Measurements from ENCODE around the gene ZFAND2A. TPM values are rescaled to one million over a fixed set of nuclear protein-coding genes. Genes with fewer than 3 reads are reported as not detected.
A peak's percentile ranks its signal among the peaks of the same experiment; 100 is the strongest.
"Not testable (repeated sequence)": the region's sequence is repeated elsewhere in the genome, so short reads cannot be mapped to it uniquely, and the experiment has no call there.

ZFAND2A gene, protein sequence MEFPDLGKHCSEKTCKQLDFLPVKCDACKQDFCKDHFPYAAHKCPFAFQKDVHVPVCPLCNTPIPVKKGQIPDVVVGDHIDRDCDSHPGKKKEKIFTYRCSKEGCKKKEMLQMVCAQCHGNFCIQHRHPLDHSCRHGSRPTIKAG
- polyA plus RNA-seq (2013, experiment 1 of 2) = 20.8 TPM
- 24.2 TPM for polyA plus RNA-seq (2013, experiment 2 of 2)

DNA sequence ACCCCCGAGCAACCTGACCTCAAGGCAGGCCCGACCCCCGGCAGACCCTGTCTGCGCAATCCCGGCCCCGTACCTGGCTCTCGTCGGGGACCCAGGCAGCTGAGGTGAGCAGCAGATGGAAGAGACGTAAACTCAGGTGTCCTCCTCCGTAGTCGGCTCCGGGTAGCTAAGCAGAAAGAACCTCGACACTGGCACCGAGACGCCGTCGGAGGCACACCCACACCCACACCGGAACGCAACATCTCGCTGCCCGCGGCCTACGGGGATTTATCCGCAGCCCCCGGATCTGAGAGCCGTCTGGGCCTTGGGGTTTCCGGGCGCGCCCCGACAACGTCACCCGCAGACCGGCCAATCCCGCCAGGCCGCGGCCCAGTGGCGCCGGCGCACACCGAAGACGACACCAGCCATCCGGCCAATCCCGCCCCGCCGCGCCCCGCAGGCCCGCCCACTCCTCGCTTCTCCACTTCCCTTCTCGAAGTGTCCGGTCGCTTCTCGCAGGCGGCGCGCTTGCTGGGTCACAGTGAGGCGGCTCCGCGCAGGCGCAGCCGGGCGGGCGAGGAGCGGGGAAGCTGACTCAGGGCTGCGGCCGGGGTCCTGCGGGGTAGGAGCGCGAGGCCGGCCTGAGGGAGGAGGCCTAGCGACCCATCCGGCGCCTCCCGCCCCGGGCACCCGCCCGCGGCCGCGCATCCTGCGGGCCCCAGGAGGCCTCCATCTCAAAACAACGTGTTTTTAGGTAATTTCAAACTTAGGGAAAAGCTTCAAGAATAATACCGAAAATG lies at the start of gene ZFAND2A:
Gene ZFAND2A (minus strand): TSS at position 306 of the 779 bp plus-strand sequence. CDS start 1,984 bp downstream, outside the sequence.
- 0% methylated on average over 50 to 65 of the region's 83 CpGs for WGBS, 2 experiments (ENCODE audit: insufficient coverage in 2 of 2)
- no peaks in the 10 kb centered on the region for H3K9me3 ChIP-seq (ENCODE audit: control insufficient read depth, low read length)

DNA sequence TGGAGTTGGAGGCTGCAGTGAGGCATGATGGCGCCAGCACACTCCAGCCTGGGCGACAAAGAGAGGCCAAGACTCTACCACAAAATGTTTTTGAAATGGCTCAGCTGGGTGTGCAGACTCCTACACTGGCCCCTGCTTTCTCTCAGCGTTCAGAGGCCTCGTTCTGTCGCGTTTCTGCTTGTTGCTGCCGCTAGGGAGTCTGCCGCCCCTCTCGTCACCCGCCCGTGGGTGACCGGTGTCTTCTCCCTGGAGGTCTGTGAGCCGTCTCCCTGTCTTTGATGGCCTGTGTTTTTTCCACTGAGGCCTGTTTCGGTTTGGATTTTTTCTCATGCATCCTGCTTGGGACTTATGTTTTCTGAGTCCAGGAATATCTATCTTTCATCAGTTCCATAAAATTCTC lies 49.1 kb upstream of the ZFAND2A start:
- 75 to 84% methylated on average over 14 of the region's 14 CpGs for WGBS, 2 experiments (ENCODE audit: insufficient coverage in 2 of 2)
- Histone ChIP-seq H3K4me3 (ENCODE audit: extremely low read depth, insufficient read depth, low read length, poor library complexity, severe bottlenecking) (no peak overlapping the region), H3K4me1 (ENCODE audit: control insufficient read depth, insufficient read depth, low read length, poor library complexity, severe bottlenecking) (no peaks in the 10 kb centered on the region), H3K9me3 (ENCODE audit: control insufficient read depth, low read length) (no peaks in the 10 kb centered on the region), H3K27ac (ENCODE audit: low read depth, low read length, severe bottlenecking) (no peak overlapping the region), H3K36me3 (ENCODE audit: control insufficient read depth, insufficient read depth, low read length) (no peaks in the 10 kb centered on the region)

More for the DNA sequence above, at the start of gene ZFAND2A:
- peak within 1 kb of the TSS; percentile 86 for H3K27ac ChIP-seq (ENCODE audit: low read depth, low read length, severe bottlenecking)
- peaks cover 30% of the 10 kb centered on the region for H3K36me3 ChIP-seq (ENCODE audit: control insufficient read depth, insufficient read depth, low read length)
- H3K4me3 ChIP-seq (ENCODE audit: extremely low read depth, insufficient read depth, low read length, poor library complexity, severe bottlenecking) = peak within 1 kb of the TSS; percentile 94
- H3K4me1 ChIP-seq (ENCODE audit: control insufficient read depth, insufficient read depth, low read length, poor library complexity, severe bottlenecking) = peaks cover 24% of the 10 kb centered on the region

DNA sequence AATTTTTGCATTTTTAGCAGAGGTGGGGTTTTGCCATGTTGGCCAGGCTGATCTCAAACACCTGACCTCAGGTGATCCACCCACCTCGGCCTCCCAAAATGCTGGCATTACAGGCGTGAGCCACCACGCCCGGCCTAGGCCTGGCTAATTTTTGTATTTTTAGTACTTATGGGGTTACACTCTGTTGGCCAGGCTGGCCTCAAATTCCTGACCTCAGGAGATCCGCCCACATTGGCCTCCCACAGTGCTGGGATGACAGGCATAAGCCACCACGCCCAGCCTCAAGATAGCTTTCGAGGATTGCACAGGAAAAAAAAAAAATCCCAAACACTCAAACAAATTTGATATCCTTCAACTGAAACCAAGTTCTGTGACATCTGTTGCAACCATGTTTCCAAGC lies 45.7 kb upstream of the ZFAND2A start:
- not testable (repeated sequence) for H3K27ac ChIP-seq (ENCODE audit: low read depth, low read length, severe bottlenecking); H3K4me1 ChIP-seq (ENCODE audit: control insufficient read depth, insufficient read depth, low read length, poor library complexity, severe bottlenecking); H3K36me3 ChIP-seq (ENCODE audit: control insufficient read depth, insufficient read depth, low read length); H3K9me3 ChIP-seq (ENCODE audit: control insufficient read depth, low read length); H3K4me3 ChIP-seq (ENCODE audit: extremely low read depth, insufficient read depth, low read length, poor library complexity, severe bottlenecking)
- 80 to 90% methylated on average over 1 to 6 of the region's 7 CpGs for WGBS, 2 experiments (ENCODE audit: insufficient coverage in 2 of 2)

DNA sequence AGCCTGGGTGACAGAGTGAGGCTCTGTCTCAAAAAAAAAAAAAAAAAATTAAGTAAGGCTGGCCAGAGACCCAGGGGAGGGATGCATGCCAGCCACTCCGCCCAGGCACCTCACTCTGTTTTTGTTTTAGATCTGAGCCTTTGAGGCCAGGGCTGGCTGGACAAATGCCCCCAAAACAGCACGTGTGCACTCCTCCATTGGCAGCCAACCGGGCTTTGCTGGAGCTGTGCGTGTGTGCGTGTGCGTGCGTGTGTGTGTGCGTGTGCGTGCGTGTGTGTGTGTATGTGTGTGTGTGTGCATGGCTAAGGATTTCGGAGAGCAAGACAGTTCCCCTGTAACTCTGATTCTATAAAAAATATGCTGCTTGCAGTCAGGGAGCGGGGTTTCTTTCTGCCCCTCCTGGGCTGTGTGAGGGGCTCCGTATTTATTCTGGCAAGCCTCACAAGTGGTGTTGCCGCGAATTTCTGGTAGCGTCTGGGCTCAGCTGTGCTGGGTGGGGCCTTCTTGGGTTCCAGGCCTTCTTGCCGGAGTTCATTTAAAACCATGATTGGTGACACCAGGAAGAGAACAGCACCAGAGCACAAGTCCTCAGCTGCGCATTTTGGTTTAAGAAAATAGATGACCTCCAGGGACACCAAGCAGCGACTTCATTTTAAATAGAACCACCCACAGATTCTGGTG lies 44.6 kb upstream of the ZFAND2A start:
- no peaks in the 10 kb centered on the region for H3K36me3 ChIP-seq (ENCODE audit: control insufficient read depth, insufficient read depth, low read length)
- no peaks in the 10 kb centered on the region for H3K9me3 ChIP-seq (ENCODE audit: control insufficient read depth, low read length)
- H3K4me3 ChIP-seq (ENCODE audit: extremely low read depth, insufficient read depth, low read length, poor library complexity, severe bottlenecking) = no peak overlapping the region
- no peaks in the 10 kb centered on the region for H3K4me1 ChIP-seq (ENCODE audit: control insufficient read depth, insufficient read depth, low read length, poor library complexity, severe bottlenecking)
- H3K27ac ChIP-seq (ENCODE audit: low read depth, low read length, severe bottlenecking) = no peak overlapping the region
- WGBS, 2 experiments (ENCODE audit: insufficient coverage in 2 of 2) = 68 to 72% methylated on average over 7 to 19 of the region's 19 CpGs

DNA sequence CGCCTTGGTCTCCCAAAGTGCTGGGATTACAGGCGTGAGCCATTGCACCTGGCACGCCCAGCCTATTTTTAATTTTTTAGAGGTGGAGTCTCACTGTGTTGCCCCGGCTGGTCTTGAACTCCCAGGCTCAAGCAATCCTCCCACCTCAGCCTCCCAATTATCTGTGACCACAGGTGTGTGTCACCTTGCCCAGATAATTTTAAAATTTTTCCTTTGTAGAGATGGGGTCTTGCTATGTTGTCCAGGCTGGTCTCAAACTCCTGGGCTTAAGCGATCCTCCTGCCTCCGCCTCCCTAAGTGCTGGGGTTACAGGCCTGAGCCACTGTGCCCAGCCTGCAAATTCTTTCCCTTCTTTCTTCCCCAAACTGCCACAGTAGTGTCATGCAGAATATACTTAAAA lies 42.9 kb upstream of the ZFAND2A start:
- not testable (repeated sequence) for H3K9me3 ChIP-seq (ENCODE audit: control insufficient read depth, low read length); H3K4me3 ChIP-seq (ENCODE audit: extremely low read depth, insufficient read depth, low read length, poor library complexity, severe bottlenecking); H3K27ac ChIP-seq (ENCODE audit: low read depth, low read length, severe bottlenecking); H3K4me1 ChIP-seq (ENCODE audit: control insufficient read depth, insufficient read depth, low read length, poor library complexity, severe bottlenecking); H3K36me3 ChIP-seq (ENCODE audit: control insufficient read depth, insufficient read depth, low read length)
- 76 to 91% methylated on average over 4 to 5 of the region's 6 CpGs for WGBS, 2 experiments (ENCODE audit: insufficient coverage in 2 of 2)

DNA sequence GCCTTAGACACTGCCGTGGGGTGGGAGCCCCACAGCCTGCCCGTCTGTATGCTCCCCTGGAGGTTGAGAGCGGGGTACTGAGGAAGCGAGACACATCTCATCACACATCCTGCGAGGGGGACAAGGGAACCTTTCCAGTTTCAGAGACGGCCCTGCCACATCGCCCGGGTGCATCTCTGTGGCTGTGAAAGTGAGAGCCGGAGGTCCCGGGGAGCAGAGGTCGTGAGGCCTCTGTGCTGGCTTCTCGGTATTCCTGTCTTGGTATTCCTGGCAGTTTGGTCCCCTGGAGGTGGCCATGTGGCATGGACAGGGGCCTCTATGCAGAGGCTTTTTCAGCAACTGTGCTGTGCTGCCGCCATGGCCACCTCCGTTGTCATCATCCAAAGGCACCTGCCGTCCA lies 41.9 kb upstream of the ZFAND2A start:
- H3K4me1 ChIP-seq (ENCODE audit: control insufficient read depth, insufficient read depth, low read length, poor library complexity, severe bottlenecking) = no peaks in the 10 kb centered on the region
- no peak overlapping the region for H3K27ac ChIP-seq (ENCODE audit: low read depth, low read length, severe bottlenecking)
- no peaks in the 10 kb centered on the region for H3K9me3 ChIP-seq (ENCODE audit: control insufficient read depth, low read length)
- WGBS, 2 experiments (ENCODE audit: insufficient coverage in 2 of 2) = 89 to 91% methylated on average over 14 to 15 of the region's 15 CpGs
- H3K4me3 ChIP-seq (ENCODE audit: extremely low read depth, insufficient read depth, low read length, poor library complexity, severe bottlenecking) = no peak overlapping the region
- H3K36me3 ChIP-seq (ENCODE audit: control insufficient read depth, insufficient read depth, low read length) = no peaks in the 10 kb centered on the region

DNA sequence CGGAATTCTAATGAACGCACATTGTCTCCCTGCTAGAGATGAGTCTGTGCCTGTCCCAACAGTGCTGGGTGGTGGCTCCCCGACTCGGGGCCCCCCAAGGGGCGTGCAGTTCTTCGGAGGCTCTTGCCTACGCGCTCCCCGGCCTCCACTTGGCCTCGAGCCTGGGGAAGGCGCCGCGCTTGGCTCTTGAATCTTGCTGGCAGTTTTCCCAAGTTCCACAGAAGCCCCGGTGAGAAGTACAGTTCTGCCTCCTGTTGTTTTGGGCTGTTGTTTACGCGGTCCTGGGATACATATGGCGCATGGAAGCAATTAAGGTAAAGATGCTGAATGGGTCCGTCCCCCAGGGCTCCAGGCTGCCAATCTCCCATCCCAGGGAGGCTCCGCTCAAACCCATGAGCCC lies 40.0 kb upstream of the ZFAND2A start:
- 92 to 93% methylated on average over 15 to 16 of the region's 19 CpGs for WGBS, 2 experiments (ENCODE audit: insufficient coverage in 2 of 2)
- H3K36me3 ChIP-seq (ENCODE audit: control insufficient read depth, insufficient read depth, low read length) = no peaks in the 10 kb centered on the region
- no peaks in the 10 kb centered on the region for H3K9me3 ChIP-seq (ENCODE audit: control insufficient read depth, low read length)
- no peaks in the 10 kb centered on the region for H3K4me1 ChIP-seq (ENCODE audit: control insufficient read depth, insufficient read depth, low read length, poor library complexity, severe bottlenecking)
- H3K4me3 ChIP-seq (ENCODE audit: extremely low read depth, insufficient read depth, low read length, poor library complexity, severe bottlenecking) = no peak overlapping the region
- H3K27ac ChIP-seq (ENCODE audit: low read depth, low read length, severe bottlenecking) = no peak overlapping the region

DNA sequence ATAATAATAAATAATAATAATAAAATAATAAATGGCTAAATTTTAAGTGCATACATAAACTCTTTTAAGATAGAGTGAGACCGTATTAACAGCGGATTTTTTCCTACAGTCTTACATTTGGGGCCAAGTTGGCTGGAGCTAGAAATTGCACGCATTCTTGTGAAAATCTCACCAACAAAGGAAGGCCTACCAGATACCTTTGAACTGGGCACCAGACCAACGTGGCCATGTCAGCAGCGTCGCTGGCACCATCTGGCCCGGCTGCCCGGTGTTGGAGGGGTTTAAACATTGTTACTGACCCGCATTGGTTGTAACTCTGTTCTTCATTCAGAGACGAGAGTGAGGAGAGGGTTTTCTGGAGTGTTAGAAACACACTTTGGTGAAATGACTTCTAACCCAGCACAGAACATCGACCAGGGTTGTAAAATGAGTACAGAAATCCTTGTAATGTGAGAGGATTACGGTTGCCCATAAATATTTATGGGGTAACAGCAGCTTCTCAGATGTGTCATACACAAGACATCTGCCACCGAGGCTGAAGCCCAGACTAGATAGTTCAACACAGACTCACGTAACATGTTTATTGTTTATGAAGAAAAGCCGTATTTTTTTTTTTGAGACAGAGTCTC lies 38.1 kb upstream of the ZFAND2A start:
- WGBS, 2 experiments (ENCODE audit: insufficient coverage in 2 of 2) = 76 to 84% methylated on average over 8 to 14 of the region's 15 CpGs
- H3K4me1 ChIP-seq (ENCODE audit: control insufficient read depth, insufficient read depth, low read length, poor library complexity, severe bottlenecking) = no peaks in the 10 kb centered on the region
- H3K27ac ChIP-seq (ENCODE audit: low read depth, low read length, severe bottlenecking) = no peak overlapping the region
- no peak overlapping the region for H3K4me3 ChIP-seq (ENCODE audit: extremely low read depth, insufficient read depth, low read length, poor library complexity, severe bottlenecking)
- no peaks in the 10 kb centered on the region for H3K36me3 ChIP-seq (ENCODE audit: control insufficient read depth, insufficient read depth, low read length)
- H3K9me3 ChIP-seq (ENCODE audit: control insufficient read depth, low read length) = no peaks in the 10 kb centered on the region

DNA sequence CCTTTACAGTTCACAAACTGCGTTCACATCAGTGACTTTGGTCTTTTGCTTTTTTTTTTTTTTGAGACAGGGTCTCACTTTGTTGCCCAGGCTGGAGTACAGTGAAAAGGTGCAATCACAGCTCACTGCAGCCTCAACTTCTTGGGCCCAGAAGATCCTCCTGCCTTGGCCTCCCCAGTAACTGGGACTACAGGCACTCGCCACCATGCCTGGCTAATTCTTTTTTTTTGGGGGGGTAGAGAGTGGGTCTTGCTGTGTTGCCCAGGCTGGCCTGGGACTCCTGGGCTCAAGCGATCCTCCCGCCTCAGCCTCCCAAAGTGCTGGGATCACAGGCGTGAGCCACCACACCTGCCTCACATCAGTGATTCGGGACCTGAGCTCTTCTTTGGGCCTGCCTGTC lies 37.0 kb upstream of the ZFAND2A start:
- Histone ChIP-seq H3K9me3 (ENCODE audit: control insufficient read depth, low read length) (no peaks in the 10 kb centered on the region), H3K27ac (ENCODE audit: low read depth, low read length, severe bottlenecking) (no peak overlapping the region), H3K4me3 (ENCODE audit: extremely low read depth, insufficient read depth, low read length, poor library complexity, severe bottlenecking) (no peak overlapping the region), H3K4me1 (ENCODE audit: control insufficient read depth, insufficient read depth, low read length, poor library complexity, severe bottlenecking) (no peaks in the 10 kb centered on the region), H3K36me3 (ENCODE audit: control insufficient read depth, insufficient read depth, low read length) (no peaks in the 10 kb centered on the region)
- 86 to 95% methylated on average over 2 to 4 of the region's 6 CpGs for WGBS, 2 experiments (ENCODE audit: insufficient coverage in 2 of 2)

DNA sequence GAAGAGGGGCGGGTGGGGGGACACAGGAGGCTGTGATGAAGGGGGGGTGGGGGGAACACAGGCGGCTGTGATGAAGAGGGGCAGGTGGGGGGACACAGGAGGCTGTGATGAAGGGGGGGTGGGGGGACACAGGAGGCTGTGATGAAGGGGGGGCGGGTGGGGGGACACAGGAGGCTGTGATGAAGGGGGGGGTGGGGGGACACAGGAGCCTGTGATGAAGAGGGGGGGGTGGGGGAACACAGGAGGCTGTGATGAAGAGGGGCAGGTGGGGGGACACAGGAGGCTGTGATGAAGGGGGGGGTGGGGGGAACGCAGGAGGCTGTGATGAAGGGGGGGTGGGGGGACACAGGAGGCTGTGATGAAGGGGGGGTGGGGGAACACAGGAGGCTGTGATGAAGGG lies 36.4 kb upstream of the ZFAND2A start:
- H3K9me3 ChIP-seq (ENCODE audit: control insufficient read depth, low read length); H3K4me3 ChIP-seq (ENCODE audit: extremely low read depth, insufficient read depth, low read length, poor library complexity, severe bottlenecking); H3K4me1 ChIP-seq (ENCODE audit: control insufficient read depth, insufficient read depth, low read length, poor library complexity, severe bottlenecking); H3K36me3 ChIP-seq (ENCODE audit: control insufficient read depth, insufficient read depth, low read length); H3K27ac ChIP-seq (ENCODE audit: low read depth, low read length, severe bottlenecking): not testable (repeated sequence)
- no CpG with 5 or more reads among the region's 4 CpGs for WGBS, 2 experiments (ENCODE audit: insufficient coverage in 2 of 2)

Measured in mesodermal cell (in vitro differentiated cells).